Activated CD8-positive, alpha-beta memory T cell treated with anti-CD3 and anti-CD28 coated beads, Interleukin-2, amount 50 U/mL, for 1 hour (primary cell): ENCODE results near the gene PRKAG2.

Experiments
- DNase-seq: peaks from one replicate; pipeline ENCODE4 v3.0.0-alpha.2; 2020; ENCODE audit errors: extremely low read depth

PRKAG2 gene

DNA sequence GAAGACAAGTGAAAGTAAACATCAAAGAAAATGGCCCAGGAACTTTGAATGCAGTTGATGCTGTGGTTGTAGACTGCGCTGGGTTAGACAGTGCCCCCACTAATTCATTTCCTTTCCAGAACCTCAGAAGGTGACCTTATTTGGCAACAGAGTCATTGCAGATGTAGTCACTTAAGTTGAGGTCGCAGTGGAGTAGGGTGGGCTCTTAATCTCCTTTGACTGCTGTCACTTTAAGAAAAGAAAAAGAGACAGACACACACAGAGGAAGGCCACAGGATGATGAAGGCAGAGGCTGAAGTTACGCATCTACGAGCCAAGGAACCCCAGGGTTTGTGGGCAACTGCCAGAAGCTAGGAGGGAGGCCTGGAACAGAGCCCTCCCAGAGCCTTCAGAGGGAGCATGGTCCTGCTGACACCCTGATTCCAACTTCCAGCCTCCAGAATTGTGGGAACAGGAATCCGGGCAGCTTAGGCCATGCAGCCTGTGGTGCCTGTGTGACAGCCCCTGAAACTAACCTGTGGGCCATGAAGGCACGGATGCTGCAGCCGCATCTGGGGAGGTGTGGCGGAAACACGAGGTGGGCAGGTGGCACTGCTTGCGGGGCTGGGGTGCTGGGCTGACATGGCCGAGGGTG, 107.6 kb downstream of the PRKAG2 start:
- peak; percentile 39 for DNase-seq

DNA sequence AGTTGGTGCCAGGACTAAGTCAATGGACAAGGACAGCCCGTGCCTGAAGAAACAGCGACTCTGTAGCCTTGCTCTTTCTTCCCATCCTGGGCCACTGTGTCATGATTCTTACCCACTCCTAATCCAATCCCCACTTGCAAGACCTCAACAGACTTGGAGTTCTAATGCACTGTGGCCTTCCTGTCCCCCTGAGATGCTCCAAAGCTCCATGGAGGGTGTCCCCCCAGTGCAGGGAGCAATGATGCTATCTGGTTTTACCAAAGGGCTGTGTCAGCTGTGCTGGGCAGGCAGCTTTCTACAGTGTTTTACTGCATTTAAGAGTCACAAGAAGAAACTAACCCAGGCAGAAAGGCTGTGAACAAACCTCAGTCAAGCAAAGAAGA, 108.1 kb downstream of the PRKAG2 start:
- no peak for DNase-seq

DNA sequence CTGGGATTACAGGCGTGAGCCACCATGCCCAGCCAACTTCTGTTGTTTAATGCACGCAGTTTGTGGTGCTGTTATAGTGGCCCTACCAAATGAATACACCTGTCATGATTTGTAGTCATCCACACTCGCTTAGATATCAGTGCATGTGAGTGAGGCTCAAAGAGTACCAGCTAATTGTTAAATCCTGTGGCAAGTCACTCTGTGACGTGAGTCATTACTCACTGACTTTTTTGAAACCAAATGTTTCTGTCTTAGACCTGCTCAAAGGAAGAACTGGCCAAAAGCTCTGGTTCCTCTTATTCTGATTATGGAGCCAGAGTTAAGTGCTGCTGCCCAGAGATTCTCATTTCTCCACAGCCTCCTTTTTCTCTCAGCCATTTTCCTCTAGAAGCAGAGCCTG, 109.4 kb downstream of the PRKAG2 start:
- no peak for DNase-seq

DNA sequence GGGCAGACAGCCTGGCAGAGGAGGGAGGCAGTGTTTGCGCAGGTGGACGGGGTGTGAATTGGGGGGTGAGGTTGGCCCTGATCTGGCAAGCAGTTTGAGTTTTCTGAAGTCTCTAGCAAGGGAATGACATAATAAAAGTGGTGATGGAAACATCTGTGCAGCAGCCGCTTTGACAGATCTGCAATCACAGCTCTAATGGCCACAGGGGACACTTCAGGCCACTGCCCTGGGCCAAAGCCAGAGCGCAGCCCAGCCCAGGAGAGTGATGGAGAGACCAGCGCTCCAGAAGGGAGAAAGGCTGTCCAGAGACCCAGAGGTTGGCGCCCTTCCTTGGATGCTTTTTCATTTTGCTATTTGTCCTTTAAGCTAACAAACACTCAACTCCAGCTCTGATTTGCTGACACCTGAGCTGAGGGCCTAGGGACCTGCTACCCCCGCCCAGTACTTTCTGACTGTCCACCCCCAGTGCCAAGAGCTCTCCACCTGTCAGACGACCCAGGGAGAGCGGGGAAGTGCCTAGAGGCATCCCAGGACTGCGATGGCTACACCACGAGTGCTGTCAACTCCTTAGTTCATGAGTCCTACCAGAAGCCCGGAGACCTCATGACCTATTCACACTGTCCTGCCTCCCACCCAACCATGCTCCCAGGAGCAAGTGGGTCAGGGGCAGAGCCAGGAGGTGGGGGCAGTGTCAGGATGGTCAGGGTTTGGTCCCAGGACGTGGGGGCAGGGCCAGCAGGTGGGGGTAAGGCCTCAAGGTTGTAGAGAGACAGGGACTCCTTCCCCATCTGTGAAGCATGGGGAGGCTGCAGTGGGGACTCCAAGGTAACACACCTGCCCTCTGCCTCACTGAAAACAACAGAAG, 112.6 kb downstream of the PRKAG2 start:
- DNase-seq = no peak

DNA sequence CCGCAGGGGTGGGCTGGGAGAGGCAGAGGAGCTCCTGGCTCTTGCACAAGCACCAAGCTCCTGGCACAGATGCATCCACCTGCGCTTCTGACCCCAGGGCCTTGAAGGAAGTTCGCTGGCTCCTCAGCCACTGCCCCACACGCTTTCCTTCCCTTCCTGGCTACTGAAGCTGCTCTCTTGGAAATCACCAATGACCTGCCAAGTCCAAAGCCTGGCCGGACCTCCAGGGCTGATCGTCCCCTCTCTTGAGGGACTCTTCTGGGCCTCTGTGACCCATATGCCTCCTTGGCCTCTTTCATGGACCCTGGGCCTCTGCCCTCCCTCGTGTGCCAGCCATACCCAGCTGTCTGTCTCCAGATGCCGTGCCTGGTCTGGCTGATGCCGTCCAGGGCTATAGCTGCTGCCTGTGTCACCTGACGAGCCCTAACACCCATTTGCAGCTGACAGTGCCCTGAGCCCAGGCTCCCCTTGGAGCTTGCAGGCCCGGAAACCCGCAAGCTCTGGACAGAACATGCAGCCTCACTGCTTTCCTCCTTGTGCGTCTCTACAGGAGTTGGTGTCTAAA, 113.4 kb downstream of the PRKAG2 start:
- DNase-seq = no peak

DNA sequence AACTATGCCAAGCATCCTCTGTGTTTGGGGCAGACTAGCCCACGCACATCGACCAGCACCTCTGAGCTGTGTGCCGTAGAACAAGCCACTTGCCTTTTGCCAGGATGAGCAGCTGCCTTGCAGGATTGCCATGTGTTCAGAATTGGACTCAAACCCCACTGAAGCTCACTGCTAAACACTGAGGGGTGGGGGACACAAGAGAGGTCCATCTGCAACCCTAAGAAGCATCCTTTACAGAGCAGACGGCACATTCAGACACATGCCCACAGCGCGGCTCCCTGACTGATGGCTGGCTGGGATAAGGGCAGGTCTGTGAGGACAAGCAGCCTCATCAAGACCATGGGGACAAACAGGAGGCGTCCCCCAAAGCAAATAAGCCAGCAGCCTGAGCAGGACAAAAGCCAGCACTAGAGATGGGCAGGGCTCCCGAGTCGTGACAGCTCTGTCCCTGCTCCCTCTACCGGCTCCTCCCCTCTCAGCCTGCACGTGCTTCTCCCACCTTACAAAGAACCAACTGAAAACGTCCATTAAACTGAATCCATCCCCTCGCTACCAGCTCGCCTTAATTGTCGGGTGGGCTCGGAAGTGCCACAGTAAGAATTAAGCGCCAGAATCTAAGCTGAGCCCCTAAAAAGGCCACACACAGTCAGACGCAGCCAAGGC, 114.2 kb downstream of the PRKAG2 start:
- no peak for DNase-seq

DNA sequence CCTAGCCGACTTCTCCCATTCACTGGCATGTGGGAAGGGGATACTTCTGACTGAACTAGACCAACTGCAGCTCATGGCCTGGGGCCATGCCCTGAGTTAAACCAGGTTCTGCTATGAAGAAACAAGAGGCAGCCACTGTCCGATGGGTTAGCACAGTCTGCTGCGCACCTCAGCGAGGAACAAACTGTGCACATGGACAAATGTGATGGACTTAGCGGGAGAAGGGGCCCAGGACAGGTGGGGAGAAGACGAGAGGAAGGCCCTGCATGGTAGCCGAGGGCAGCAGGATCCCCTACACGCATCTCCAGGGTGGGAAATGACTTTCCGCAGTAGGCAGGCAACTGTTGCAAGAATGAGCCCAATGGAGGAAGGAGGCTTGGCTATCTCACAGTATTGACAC, 115.0 kb downstream of the PRKAG2 start:
- no peak for DNase-seq

DNA sequence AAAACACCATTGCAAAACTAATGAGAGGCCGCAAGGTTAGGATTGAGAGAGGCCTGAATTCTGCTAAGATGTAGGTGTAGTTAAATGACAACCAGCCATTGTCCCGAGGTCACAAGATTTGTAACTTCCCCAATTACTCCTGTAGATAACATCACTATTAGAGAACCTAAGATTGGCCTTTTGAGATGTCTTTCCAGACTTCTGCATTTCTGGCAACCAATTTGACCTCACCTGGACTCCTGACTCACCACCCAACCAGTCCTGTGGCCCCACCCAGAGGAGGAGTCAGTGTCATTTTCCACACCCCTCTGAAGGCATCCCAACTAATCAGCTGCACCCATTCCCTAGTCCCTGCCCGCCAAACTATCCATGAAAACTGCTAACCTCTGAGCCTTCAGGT, 115.7 kb downstream of the PRKAG2 start:
- no peak for DNase-seq

DNA sequence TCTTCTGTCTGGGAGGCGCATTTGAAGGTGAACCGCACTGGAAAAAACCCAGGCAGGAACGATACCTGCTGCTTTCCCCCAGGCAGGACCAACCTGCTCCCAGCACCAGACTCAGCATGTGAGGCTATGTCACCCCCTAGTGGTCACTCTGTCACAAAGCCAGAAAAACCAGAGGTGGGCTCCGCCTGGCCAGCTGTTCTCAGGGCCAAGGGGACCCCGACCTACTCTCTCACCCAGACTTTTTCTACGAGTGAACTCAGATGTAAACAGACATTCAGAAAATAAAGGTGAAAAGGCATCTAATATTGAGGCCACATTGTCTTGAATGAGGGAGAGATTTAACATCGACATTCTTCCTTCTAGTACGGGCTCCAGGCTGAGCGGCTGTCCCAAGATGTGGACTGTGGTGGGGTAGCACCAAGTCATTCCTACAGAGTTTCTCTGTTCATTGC, 117.3 kb downstream of the PRKAG2 start:
- no peak for DNase-seq

DNA sequence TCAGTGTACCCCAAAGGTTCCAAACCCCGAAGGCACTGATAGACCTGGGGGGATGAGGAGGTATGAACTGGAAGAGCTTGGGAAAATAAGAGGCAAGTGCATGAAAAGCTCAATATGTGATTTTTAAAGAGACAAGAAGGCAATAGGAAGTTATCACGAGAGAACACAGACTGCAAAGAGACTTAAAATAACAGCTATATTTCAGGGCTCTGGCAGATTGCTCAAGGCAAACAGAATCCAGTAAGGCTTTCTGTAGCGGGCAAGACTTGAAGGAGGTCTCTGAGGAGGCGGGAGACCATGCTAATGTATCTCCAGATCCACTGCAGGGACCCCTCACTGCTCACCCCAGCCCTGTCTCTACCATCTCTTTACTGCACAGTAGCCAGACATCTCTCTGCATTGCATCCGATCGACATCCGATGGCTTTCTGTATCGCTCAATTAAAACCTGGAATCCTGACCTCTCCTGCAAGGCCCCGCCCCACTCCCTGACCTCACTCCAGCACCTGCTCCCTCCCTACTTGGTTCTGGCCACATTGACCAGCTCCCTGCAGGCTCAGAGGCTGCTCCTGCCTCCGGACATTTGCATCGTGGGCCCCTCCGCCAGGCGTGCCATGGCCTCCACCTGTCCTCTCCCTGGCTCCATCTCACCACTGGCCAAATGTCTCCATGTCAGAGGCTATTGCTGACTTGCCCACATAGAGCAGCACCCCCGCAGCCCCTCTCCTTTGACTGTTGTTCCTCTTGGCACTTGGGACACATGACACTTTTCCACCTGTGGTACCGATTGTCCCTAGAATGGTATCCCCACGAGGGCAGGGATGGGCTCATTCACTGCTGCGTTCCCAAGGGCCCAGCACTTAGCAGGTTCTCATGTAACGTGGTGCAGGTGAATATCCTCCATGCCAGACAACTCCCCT, 118.0 kb downstream of the PRKAG2 start:
- DNase-seq = no peak

DNA sequence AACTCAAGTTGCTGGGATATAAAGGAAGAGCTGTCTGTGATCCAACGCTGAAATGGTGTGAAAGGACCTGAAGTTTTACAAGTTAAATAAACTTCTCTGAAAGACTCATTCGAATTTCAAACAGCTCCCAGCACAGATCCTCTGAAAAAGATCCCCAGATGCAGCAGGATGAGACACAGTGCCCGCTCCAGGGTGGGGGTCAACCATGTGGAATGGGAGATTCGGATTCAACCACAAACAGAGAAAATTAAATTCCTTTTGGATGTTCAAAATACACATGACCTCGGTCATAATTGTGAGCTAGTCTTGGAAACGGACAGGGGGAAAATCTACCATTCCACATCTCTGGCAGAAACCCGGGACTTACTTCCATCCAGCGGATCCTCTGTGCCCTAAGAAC, 119.6 kb downstream of the PRKAG2 start:
- DNase-seq = no peak

DNA sequence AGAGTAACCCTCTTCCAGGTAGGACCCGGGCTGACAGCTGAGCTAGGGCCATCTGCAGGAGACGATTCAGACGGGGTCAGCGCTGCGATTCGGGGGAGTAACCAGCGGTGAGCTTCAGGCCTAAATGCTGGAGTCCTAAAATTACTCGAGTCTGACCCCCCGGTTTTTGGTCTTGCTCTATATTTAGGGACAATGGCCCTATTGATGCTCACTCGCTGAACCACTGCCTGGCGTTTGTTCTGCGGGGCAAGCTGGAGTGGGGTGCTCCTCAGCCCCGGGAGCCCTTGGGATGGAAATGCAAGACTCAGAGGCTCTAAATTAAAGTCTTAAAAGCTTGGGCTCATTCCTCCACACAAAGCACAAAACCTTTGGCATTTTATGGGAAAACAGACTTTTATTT, 120.0 kb downstream of the PRKAG2 start:
- no peak for DNase-seq

DNA sequence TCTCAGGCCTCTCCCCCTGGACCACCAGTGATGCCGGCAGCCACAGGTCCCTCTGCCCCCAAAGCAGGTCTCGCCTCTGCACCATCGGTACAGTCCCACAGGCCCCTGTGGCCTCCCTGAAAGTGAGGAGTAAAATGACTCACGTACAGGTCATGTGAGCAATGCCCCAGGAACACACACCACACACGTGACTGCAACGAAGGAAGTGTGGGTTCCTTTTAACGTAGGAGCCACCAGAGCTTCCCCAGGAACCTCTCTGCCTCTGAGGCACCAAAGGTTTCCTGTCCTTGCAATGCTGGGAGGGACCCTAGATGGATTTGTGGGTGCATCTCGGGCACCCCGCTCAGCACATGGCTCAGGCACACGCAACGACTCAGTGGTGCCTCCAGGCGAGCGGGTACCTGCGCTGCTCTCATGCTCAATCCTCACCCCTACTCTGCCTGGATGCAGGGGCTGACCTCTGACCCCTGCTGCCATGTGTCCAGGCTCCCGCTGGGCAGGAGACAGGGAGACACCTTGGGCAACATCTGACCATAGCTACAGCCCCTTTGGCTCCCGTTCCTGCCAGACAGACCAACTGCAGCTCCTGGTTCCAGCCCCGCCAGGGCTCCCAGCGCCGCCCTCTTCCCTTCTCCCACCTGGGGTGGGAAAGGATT, 120.7 kb downstream of the PRKAG2 start:
- DNase-seq = peak; percentile 30

DNA sequence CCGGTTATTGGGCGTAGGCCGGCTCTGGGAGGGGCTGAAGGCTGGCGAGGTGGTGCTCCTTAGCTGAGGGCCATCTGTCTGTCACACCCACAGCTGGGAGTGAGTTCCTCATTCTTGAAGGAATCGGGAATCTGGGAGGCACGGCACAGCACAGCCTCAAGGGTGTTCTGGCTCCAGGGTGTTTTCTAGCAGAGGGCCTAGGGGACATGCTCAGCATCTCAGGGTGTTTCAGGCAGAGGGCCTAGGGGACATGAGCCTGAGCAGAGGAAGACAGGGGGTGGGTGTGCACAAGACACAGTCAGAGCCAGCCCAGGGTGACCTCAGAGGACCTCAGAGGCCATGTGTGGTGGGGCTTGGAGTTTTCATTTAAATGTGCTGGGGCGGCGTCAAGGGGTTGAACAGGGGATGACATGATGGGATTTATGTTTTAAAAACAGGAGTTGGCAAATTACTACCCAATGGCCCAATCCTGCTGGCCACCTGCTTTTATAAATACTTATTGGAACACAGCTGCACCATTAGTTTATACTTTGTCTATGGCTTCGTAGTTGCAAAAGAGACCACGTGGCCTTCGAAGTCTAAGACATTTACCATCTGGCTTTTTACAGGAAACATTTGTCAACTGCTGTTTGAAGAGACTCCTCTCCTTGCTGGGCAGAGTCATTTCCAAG, 121.6 kb downstream of the PRKAG2 start:
- DNase-seq = no peak

DNA sequence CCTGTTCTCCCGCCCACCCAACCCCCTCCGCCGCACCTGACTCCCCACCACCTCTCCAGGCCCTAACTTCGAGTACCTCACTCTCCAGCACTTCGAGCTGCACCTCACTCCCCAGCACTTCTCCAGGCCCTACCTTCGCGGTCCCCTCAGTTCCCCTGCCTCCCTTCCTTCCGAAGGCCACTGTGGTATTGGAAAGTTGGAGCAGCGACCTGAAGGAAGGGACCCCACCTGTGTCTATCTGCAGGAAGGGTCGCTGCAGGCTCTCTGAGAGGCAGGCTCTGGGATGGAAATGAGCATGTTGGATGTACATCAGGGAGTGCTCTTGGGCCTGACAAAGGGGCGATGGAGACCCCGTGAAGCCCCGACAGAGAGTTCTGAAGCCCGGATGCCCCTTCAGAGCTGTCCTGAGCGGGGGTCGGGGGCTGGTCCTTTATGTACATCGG, 122.2 kb downstream of the PRKAG2 start:
- no peak for DNase-seq

DNA sequence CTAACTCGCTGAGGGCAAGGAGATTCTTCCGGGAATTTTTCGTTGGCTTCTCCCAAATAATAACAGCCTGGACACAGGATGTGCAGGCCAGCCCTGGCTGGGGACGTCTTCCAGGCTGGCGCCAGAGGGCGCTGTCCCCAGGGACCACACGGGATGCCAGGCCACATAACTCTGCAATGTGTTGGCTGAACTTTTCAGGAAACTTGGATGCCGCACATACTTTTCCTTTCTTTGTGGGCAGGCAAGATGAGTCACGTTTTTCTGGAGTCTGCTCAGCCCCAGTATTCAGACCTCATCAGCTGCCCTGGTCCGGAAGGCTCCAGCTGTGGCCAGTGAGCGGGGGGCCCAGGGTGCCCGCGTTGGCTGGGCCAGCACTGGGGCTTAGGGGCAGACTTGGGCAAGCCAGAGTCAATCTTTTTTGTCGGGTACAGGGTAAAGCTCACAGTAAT, 122.7 kb downstream of the PRKAG2 start:
- DNase-seq = no peak

DNA sequence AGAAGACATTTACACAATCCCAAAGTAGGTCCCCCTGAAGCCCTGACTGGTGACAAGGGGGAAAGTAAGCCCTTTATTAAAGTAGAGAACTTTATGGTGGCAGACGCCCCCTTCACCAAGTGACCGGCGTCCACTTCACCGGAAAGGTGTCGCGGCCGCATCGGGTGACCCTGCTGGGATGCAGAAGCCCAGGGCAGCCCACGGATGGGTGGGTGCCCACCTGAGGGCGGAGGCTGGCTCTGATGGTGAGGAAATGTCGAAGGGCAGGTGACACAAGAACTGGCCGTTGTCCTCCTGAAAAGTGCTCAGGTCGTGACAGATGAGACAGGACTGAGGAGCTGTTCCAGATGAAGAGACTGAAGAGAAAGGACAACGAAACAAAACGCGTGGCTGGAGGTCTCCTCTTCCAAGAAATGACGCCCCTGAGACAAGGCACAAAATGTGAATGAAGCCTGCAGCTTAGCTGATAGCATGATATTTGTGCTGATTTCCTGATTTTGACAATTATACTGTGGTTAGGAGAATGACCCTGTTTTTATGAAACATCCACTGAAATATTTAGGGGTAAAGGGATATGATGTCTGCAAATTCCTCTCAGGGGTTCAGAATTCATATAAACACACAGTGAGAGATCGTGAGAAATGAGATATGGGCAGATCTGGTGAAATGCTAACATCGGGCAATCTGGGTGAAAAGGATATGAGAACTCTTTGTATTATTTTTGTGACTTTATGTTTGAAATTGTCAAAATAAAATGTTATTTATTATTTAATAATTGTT, 123.9 kb downstream of the PRKAG2 start:
- no peak for DNase-seq

DNA sequence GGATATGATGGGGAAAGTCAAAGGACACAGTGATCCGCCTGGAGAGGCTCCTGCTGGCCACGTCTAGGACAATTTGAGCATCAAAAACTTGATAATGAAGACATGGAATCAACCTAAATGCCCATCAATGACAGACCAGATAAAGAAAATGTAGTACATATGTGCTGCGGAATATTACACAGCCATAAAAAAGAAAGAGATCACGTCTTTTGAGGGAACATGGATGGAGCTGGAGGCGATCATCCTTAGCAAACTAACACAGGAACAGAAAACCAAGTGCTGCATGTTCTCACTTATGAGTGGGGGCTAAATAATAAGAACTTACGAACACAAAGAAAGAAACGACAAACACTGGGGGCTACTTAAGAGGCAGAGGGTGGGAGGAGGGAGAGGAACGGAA, 124.9 kb downstream of the PRKAG2 start:
- DNase-seq = no peak

DNA sequence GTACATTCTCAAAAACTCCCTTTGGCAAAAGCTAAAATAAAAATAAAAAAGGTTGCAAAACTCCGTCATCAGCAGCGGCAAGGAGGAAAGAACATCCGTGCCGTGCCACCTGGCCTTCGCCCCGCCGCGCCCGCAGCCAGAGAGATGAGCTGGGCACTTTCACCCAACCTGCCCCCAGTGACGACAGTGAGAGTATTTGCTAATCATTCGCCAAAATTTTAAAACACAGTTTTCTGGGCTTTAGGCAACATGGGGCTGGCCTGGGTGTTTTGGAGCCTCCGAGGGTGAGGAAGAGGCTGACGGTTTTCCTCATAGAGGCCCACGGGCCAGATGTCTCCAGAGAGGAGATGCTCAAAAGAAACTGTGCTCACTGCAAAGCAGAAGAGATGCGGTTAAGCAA, 128.2 kb downstream of the PRKAG2 start:
- DNase-seq = no peak
